Loucy (cell line): ENCODE measurements around the gene AGRN.

Source experiments
- H2AFZ ChIP-seq: fragments of 200-600 bp; sonication (generic); 2 replicates; pipeline ENCODE4 v1.6.0; 2016; ENCODE audit warnings: antibody characterized with exemption, mild to moderate bottlenecking, low read length, moderate library complexity
- H3F3A ChIP-seq: fragments of 200-600 bp; 2 replicates; pipeline ENCODE4 v1.6.0; 2016; ENCODE audit warnings: antibody characterized with exemption, low read depth, mild to moderate bottlenecking
- H3K27me3 ChIP-seq: fragments of 200-600 bp; sonication (generic); 2 replicates; pipeline ENCODE4 v1.6.1; 2014; ENCODE audit warnings: low read length, mild to moderate bottlenecking; ENCODE audit not compliant: insufficient read depth, poor library complexity, severe bottlenecking
- H3K36me3 ChIP-seq: fragments of 200-600 bp; sonication (generic); 2 replicates; pipeline ENCODE4 v1.6.1; 2016; ENCODE audit warnings: low read length; ENCODE audit not compliant: insufficient read depth
- H3K4me1 ChIP-seq: fragments of 200-600 bp; sonication (generic); 2 replicates; pipeline ENCODE4 v1.5.1; 2014; ENCODE audit warnings: low read length, mild to moderate bottlenecking; ENCODE audit not compliant: insufficient read depth, poor library complexity, severe bottlenecking
- H3K4me2 ChIP-seq: fragments of 200-600 bp; sonication (generic); 2 replicates; pipeline ENCODE4 v1.6.0; 2014; ENCODE audit warnings: antibody characterized with exemption, low read length, low read depth, mild to moderate bottlenecking; ENCODE audit not compliant: poor library complexity, severe bottlenecking
- H3K4me3 ChIP-seq: fragments of 200-600 bp; sonication (generic); 2 replicates; pipeline ENCODE4 v1.5.1; 2014; ENCODE audit warnings: low read length, mild to moderate bottlenecking, mixed read lengths; ENCODE audit not compliant: poor library complexity, severe bottlenecking
- H3K79me2 ChIP-seq: fragments of 200-600 bp; sonication (generic); 2 replicates; pipeline ENCODE4 v1.6.1; 2014; ENCODE audit warnings: low read length; ENCODE audit not compliant: insufficient read depth
- H3K9ac ChIP-seq: fragments of 200-600 bp; sonication (generic); 2 replicates; pipeline ENCODE4 v1.6.0; 2014; ENCODE audit warnings: mild to moderate bottlenecking, low read depth, low read length, moderate library complexity; ENCODE audit not compliant: poor library complexity, severe bottlenecking
- H3K9me2 ChIP-seq: fragments of 200-600 bp; sonication (generic); replicated peaks from 2 replicates; pipeline ENCODE4 v1.6.1; 2016; ENCODE audit warnings: low read depth, low read length, mixed read lengths
- H3K9me3 ChIP-seq: fragments of 200-600 bp; sonication (generic); 2 replicates; pipeline ENCODE4 v1.6.1; 2014; ENCODE audit warnings: mild to moderate bottlenecking, antibody characterized with exemption, low read length, low read depth; ENCODE audit not compliant: insufficient read depth
- H4K20me1 ChIP-seq: fragments of 200-600 bp; sonication (generic); 2 replicates; pipeline ENCODE4 v1.6.0; 2014; ENCODE audit warnings: antibody characterized with exemption, low read length, mild to moderate bottlenecking; ENCODE audit not compliant: insufficient read depth, poor library complexity, severe bottlenecking
- EZH2phosphoT487 ChIP-seq: fragments of 200-600 bp; IDR thresholded peaks from 2 replicates; pipeline ENCODE4 v1.6.1; 2018; ENCODE audit warnings: antibody characterized with exemption, mild to moderate bottlenecking, moderate library complexity, borderline replicate concordance
- TF ChIP-seq, protein P1 (sequence below): fragments of 200-600 bp; sonication (generic); conservative IDR thresholded peaks from 2 replicates; pipeline ENCODE4 v1.5.1; 2014; ENCODE audit warnings: mild to moderate bottlenecking, antibody characterized with exemption, low read length

AGRN gene

DNA sequence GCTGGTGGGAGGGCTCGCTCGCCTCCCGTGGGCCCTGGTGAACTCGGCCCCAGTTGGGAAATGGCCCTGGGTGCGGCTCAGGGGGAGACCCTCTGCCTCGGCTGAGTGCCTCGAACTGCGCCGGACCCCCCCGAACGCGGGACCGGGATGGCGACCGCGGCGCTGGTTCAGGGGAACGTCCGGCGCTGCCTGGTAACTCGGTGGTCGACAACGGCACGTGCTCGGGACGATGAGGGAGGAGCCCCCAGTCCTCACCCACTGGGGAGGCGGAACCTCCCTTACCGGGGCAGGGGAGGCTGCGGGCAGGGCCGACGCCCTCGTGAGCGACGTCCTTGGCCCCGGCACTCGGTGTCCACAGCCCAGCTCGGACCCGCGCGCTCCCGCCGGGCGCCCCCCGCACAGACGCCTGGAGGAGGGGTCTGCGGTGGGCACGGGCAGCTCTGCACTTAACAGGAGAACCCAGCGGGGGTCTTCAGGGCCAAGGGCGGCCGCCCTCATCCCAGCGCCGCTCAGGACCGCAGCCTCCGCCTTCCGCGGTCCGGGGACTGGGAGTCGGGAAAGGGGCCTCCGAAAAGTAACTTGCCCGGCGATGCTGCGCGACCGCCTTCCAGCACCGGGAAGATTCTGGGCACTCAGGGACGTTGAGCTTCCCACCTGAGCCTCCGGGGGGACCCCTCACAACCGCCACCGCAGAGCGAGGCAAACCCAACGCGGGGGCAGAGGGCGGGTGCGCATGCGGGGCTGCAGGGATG is 21.8 kb upstream of the AGRN start:
- Histone ChIP-seq H3K9me2 (no peaks in the 10 kb centered on the region), H3K9ac (peak overlapping the region; percentile 75), H3K79me2 (peaks cover 12% of the 10 kb centered on the region; the same call in 1 of the 2 replicates), H3K4me1 (peaks cover 33% of the 10 kb centered on the region), H2AFZ (no peak overlapping the region), H3K36me3 (no peaks in the 10 kb centered on the region), H4K20me1 (peaks cover 17% of the 10 kb centered on the region), H3K4me3 (peak overlapping the region; percentile 85), H3K9me3 (no peaks in the 10 kb centered on the region), H3K4me2 (peak overlapping the region; percentile 98), H3F3A (no peaks in the 10 kb centered on the region), H3K27me3 (no peaks in the 10 kb centered on the region)
- TF ChIP-seq, protein P1, sequence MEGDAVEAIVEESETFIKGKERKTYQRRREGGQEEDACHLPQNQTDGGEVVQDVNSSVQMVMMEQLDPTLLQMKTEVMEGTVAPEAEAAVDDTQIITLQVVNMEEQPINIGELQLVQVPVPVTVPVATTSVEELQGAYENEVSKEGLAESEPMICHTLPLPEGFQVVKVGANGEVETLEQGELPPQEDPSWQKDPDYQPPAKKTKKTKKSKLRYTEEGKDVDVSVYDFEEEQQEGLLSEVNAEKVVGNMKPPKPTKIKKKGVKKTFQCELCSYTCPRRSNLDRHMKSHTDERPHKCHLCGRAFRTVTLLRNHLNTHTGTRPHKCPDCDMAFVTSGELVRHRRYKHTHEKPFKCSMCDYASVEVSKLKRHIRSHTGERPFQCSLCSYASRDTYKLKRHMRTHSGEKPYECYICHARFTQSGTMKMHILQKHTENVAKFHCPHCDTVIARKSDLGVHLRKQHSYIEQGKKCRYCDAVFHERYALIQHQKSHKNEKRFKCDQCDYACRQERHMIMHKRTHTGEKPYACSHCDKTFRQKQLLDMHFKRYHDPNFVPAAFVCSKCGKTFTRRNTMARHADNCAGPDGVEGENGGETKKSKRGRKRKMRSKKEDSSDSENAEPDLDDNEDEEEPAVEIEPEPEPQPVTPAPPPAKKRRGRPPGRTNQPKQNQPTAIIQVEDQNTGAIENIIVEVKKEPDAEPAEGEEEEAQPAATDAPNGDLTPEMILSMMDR, result peak; percentile 14; the same call in 1 of the 2 replicates
- TF ChIP-seq EZH2phosphoT487, result no peak

DNA sequence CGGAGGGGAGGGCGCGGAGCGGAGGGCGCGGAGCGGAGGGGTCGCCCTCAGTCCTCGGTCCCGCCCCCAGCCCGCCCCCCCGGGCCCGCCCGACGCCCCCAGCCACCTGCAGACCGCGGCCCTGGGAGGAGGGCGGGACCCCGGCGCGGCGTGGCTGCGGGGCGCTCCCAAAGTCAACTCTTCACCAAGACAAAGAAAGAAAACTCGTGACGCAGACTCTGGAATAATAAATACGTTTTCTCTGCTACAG is 21.2 kb upstream of the AGRN start:
- Histone ChIP-seq H3K36me3 (no peaks in the 10 kb centered on the region), H3K4me3 (peak overlapping the region; percentile 85), H3K4me1 (peaks cover 37% of the 10 kb centered on the region), H3K79me2 (peaks cover 12% of the 10 kb centered on the region; the same call in 1 of the 2 replicates), H3K4me2 (peak overlapping the region; percentile 98), H3K9me2 (no peaks in the 10 kb centered on the region), H4K20me1 (peaks cover 17% of the 10 kb centered on the region), H3F3A (no peaks in the 10 kb centered on the region), H3K27me3 (no peaks in the 10 kb centered on the region), H2AFZ (0 out of 2 replicates have a peak overlapping the region, but pooled peaks have one; percentile 65), H3K9me3 (no peaks in the 10 kb centered on the region), H3K9ac (peak overlapping the region; percentile 75)
- TF ChIP-seq, protein P1, result no peak
- no peak for TF ChIP-seq EZH2phosphoT487

DNA sequence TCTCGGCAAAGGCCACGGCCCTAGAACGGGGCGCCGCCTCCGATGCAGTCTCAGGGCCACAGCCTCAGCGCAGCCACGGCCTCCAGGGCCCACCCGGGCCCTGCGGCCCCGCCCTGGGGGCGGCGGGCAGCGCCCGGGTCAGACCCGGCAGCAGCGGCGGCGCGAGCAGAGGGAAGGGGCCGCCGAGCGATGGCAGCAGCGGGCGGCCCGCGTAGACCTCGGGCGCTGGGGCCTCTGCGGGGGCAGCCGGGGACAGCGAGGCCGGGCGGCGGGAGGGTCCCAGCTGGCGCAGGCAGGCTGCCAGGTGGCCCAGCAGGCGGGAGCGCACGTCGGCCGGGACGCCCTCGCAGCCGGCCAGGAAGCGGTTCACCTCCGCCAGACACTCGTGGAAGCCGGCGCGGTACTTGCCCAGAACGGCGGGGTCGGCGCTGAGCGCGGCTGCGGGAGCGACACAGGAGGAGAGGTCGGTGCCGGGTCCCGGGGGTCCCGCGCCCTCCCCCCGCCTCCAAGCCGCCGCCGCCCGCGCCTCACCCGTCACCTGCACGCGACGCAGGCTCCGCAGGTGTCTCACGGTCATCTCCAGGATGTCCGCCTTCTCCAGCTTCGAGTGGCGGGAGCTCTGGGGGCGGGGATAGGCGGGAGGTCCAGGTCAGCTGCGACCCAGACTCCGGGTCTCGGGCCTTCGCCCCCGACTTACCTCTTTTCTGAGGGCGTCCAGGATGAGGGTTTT is 20.8 kb upstream of the AGRN start:
- Histone ChIP-seq H3F3A (no peaks in the 10 kb centered on the region), H2AFZ (peak overlapping the region; percentile 65), H3K4me3 (peak overlapping the region; percentile 85), H4K20me1 (peaks cover 17% of the 10 kb centered on the region), H3K4me2 (peak overlapping the region; percentile 98), H3K9ac (peak overlapping the region; percentile 75), H3K4me1 (peaks cover 42% of the 10 kb centered on the region), H3K36me3 (no peaks in the 10 kb centered on the region), H3K9me3 (no peaks in the 10 kb centered on the region), H3K9me2 (no peaks in the 10 kb centered on the region), H3K27me3 (no peaks in the 10 kb centered on the region), H3K79me2 (peaks cover 17% of the 10 kb centered on the region; the same call in 1 of the 2 replicates)
- TF ChIP-seq, protein P1, result no peak
- no peak for TF ChIP-seq EZH2phosphoT487
